ENCODE measurements around the gene STAU1.
"Not testable (repeated sequence)": the region's sequence is repeated elsewhere in the genome, so short reads cannot be mapped to it uniquely, and the experiment has no call there.

STAU1 gene

GRCh38 chr20:49112596-49113274 is 75.4 kb downstream of the STAU1 start:
- DNase-seq: no peak

- no peak for DNase-seq
Observed at GRCh38 chr20:49110767-49111694, 77.1 kb downstream of the STAU1 start.

GRCh38 chr20:49106328-49106727 is 81.8 kb downstream of the STAU1 start:
- no peak for DNase-seq

- not testable (repeated sequence) for DNase-seq
Observed at GRCh38 chr20:49104979-49105547, 83.1 kb downstream of the STAU1 start.

GRCh38 chr20:49104365-49104648 is 83.8 kb downstream of the STAU1 start:
- DNase-seq: no peak

- DNase-seq: no peak
Observed at GRCh38 chr20:49103647-49104364, 84.3 kb downstream of the STAU1 start.

GRCh38 chr20:49103019-49103418 is 85.1 kb downstream of the STAU1 start:
- DNase-seq: no peak

GRCh38 chr20:49100972-49101371 is 87.2 kb downstream of the STAU1 start:
- DNase-seq: no peak

- DNase-seq: not testable (repeated sequence)
Observed at GRCh38 chr20:49100292-49100691, 87.8 kb downstream of the STAU1 start.

- DNase-seq: no peak
Observed at GRCh38 chr20:49099011-49099410, 89.1 kb downstream of the STAU1 start.

- DNase-seq: no peak
Observed at GRCh38 chr20:49098136-49098535, 90.0 kb downstream of the STAU1 start.

GRCh38 chr20:49097159-49097558 is 91.0 kb downstream of the STAU1 start:
- DNase-seq: no peak

- no peak for DNase-seq
Observed at GRCh38 chr20:49096203-49096730, 91.9 kb downstream of the STAU1 start.

GRCh38 chr20:49091762-49092161 is 96.4 kb downstream of the STAU1 start:
- no peak for DNase-seq

- DNase-seq: no peak
Observed at GRCh38 chr20:49091104-49091503, 97.0 kb downstream of the STAU1 start.

GRCh38 chr20:49082295-49082694 is 105.8 kb downstream of the STAU1 start:
- not testable (repeated sequence) for DNase-seq

GRCh38 chr20:49078310-49078709 is 109.8 kb downstream of the STAU1 start:
- no peak for DNase-seq

- no peak for DNase-seq
Observed at GRCh38 chr20:49074521-49074920, 113.6 kb downstream of the STAU1 start.

Measured in SIG-M5 (cell line).